Measurements from ENCODE around the gene TNFAIP2. TPM values are rescaled to one million over a fixed set of nuclear protein-coding genes. Genes with fewer than 3 reads are reported as not detected.
A peak's percentile ranks its signal among the peaks of the same experiment; 100 is the strongest.

The TNFAIP2 gene
- 1.9 to 16.7 TPM (median 13.3 TPM) in 3 replicates for total RNA-seq
- long read RNA-seq, full-length matches to known transcripts = 4 of 14 reads
- long read RNA-seq, partial matches to known transcripts = 2 of 14 reads
- long read RNA-seq, other reads (novel, unspliced or antisense) = 8 of 14 reads

DNA sequence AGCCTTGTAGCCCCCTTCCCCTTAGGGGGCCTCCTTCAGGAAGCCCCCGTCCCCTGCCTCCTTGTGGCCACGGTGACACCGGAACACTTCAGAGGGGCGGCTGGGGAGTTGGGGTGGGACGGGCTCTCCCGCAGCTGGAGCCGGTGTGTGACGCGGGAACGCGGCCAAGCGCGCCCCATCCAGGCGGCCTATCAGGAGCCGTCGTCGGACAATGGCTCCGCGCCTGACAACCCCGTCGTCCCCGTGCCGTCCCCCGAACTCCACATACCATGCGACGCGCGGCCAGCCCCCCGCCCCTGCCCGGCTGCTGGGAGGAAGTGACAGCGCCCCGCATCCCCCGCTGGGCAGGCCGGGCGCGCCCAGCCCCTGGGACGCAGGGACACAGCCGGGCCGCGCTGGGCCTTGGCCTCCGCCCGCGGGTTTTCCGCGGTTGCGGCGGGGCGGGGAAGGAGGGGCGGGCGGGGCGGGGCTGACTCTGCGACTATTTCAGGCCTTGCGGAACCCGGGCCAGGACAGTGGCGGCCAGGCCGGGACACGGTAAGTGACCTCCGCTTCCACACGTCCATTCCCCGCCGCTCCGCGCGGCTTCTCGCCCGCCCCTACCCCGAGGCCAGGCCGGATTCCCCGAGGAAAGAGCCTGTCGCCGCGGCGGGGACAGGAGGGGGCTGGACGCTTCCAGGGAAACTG is at the start of gene TNFAIP2:
Gene TNFAIP2 (plus strand): TSS at position 515 of the 687 bp plus-strand sequence. CDS start 2,997 bp downstream, outside the sequence.
- Mint-ChIP-seq H3K27ac (ENCODE audit: unreplicated experiment) (peak within 1 kb of the TSS; percentile 12), H3K9me3 (ENCODE audit: low read depth) (no peaks in the 10 kb centered on the region), H3K27me3 (ENCODE audit: low read depth) (peaks cover 2% of the 10 kb centered on the region), H3K36me3 (ENCODE audit: low read depth) (no peaks in the 10 kb centered on the region), H3K4me1 (ENCODE audit: low read depth) (peaks cover 26% of the 10 kb centered on the region), H3K4me3 (ENCODE audit: unreplicated experiment) (peak within 1 kb of the TSS; percentile 49)
- no peak for DNase-seq (ENCODE audit: low spot score)
- TF ChIP-seq, protein P1, sequence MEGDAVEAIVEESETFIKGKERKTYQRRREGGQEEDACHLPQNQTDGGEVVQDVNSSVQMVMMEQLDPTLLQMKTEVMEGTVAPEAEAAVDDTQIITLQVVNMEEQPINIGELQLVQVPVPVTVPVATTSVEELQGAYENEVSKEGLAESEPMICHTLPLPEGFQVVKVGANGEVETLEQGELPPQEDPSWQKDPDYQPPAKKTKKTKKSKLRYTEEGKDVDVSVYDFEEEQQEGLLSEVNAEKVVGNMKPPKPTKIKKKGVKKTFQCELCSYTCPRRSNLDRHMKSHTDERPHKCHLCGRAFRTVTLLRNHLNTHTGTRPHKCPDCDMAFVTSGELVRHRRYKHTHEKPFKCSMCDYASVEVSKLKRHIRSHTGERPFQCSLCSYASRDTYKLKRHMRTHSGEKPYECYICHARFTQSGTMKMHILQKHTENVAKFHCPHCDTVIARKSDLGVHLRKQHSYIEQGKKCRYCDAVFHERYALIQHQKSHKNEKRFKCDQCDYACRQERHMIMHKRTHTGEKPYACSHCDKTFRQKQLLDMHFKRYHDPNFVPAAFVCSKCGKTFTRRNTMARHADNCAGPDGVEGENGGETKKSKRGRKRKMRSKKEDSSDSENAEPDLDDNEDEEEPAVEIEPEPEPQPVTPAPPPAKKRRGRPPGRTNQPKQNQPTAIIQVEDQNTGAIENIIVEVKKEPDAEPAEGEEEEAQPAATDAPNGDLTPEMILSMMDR (IDR thresholded peaks at IDR 0.05) = no peak

GRCh38 chr14:103073876-103074728 is 49.2 kb upstream of the TNFAIP2 start:
- DNase-seq (ENCODE audit: low spot score) = peak; percentile 79
- peak overlapping the region; percentile 69 for H3K27ac Mint-ChIP-seq (ENCODE audit: unreplicated experiment)
- no peaks in the 10 kb centered on the region for H3K27me3 Mint-ChIP-seq (ENCODE audit: low read depth)
- peaks cover 14% of the 10 kb centered on the region for H3K4me1 Mint-ChIP-seq (ENCODE audit: low read depth)
- no peaks in the 10 kb centered on the region for H3K36me3 Mint-ChIP-seq (ENCODE audit: low read depth)
- no peaks in the 10 kb centered on the region for H3K9me3 Mint-ChIP-seq (ENCODE audit: low read depth)
- no peak overlapping the region for H3K4me3 Mint-ChIP-seq (ENCODE audit: unreplicated experiment)
- TF ChIP-seq, protein P1 (IDR thresholded peaks at IDR 0.05) = no peak

GRCh38 chr14:103074729-103075367 is 48.4 kb upstream of the TNFAIP2 start:
- Mint-ChIP-seq H3K4me3 (ENCODE audit: unreplicated experiment) (no peak overlapping the region), H3K27me3 (ENCODE audit: low read depth) (no peaks in the 10 kb centered on the region), H3K27ac (ENCODE audit: unreplicated experiment) (peak overlapping the region; percentile 22), H3K9me3 (ENCODE audit: low read depth) (no peaks in the 10 kb centered on the region), H3K4me1 (ENCODE audit: low read depth) (peaks cover 14% of the 10 kb centered on the region), H3K36me3 (ENCODE audit: low read depth) (no peaks in the 10 kb centered on the region)
- TF ChIP-seq, protein P1 (IDR thresholded peaks at IDR 0.05) = no peak
- peak; percentile 91 for DNase-seq (ENCODE audit: low spot score)

- Mint-ChIP-seq H3K27me3 (ENCODE audit: low read depth) (no peaks in the 10 kb centered on the region), H3K27ac (ENCODE audit: unreplicated experiment) (no peak overlapping the region), H3K9me3 (ENCODE audit: low read depth) (no peaks in the 10 kb centered on the region), H3K4me1 (ENCODE audit: low read depth) (peaks cover 8% of the 10 kb centered on the region), H3K4me3 (ENCODE audit: unreplicated experiment) (no peak overlapping the region), H3K36me3 (ENCODE audit: low read depth) (no peaks in the 10 kb centered on the region)
- TF ChIP-seq, protein P1 (IDR thresholded peaks at IDR 0.05) = peak; percentile 82
- peak; percentile 90 for DNase-seq (ENCODE audit: low spot score)
Observed at GRCh38 chr14:103078420-103078749, 44.9 kb upstream of the TNFAIP2 start.

All from chondrocyte (in vitro differentiated cells).